ENCODE measurements around the gene TMC8. TPM values are rescaled to one million over a fixed set of nuclear protein-coding genes. Genes with fewer than 3 reads are reported as not detected.

The TMC8 gene
- polyA plus RNA-seq, 1 experiment = not detected

- peaks cover 16% of the 10 kb centered on the region for H3K27me3 ChIP-seq (ENCODE audit: control insufficient read depth, insufficient read depth, low read length)
These were observed 508 bp upstream of the TMC8 start for GRCh38 chr17:78130090-78130436.

GRCh38 chr17:78131172-78132083 is 857 bp downstream of the TMC8 start:
- CTCF ChIA-PET = interaction anchor here (0.5 to 1.3 kb wide), 3 partner anchors 7 to 329 kb away, joined by 4 to 6 read pairs (median 4); no protein-coding TSS in a partner anchor
- Histone ChIP-seq H3K4me3 (ENCODE audit: low read depth, low read length) (no peak overlapping the region), H3K27me3 (ENCODE audit: control insufficient read depth, insufficient read depth, low read length) (peaks cover 16% of the 10 kb centered on the region), H3K36me3 (ENCODE audit: control insufficient read depth, insufficient read depth, low read length) (no peaks in the 10 kb centered on the region)
- POLR2A ChIA-PET = no interaction called here
- DNase-seq (ENCODE audit: low read depth) = no peak
- no peak for TF ChIP-seq CTCF (IDR thresholded peaks at IDR 0.05; ENCODE audit: insufficient read depth, low read depth, low read length)

More at GRCh38 chr17:78130090-78130436, 508 bp upstream of the TMC8 start:
- DNase-seq (ENCODE audit: low read depth) = no peak
- no peaks in the 10 kb centered on the region for H3K36me3 ChIP-seq (ENCODE audit: control insufficient read depth, insufficient read depth, low read length)
- H3K4me3 ChIP-seq (ENCODE audit: low read depth, low read length) = no peak overlapping the region
- no peak for TF ChIP-seq CTCF (IDR thresholded peaks at IDR 0.05; ENCODE audit: insufficient read depth, low read depth, low read length)
- POLR2A ChIA-PET = no interaction called here
- CTCF ChIA-PET = interaction anchor here (1.3 kb wide), 1 partner anchor 8 kb away, joined by 6 read pairs; no protein-coding TSS in a partner anchor

- no peaks in the 10 kb centered on the region for H3K36me3 ChIP-seq (ENCODE audit: control insufficient read depth, insufficient read depth, low read length)
- CTCF ChIA-PET = no interaction called here
- peaks cover 14% of the 10 kb centered on the region for H3K27me3 ChIP-seq (ENCODE audit: control insufficient read depth, insufficient read depth, low read length)
These were observed 1.6 kb downstream of the TMC8 start for GRCh38 chr17:78132084-78132676.

GRCh38 chr17:78132767-78133178 is 2.2 kb downstream of the TMC8 start:
- CTCF ChIA-PET = no interaction called here
- H3K4me3 ChIP-seq (ENCODE audit: low read depth, low read length) = no peak overlapping the region
- no peaks in the 10 kb centered on the region for H3K36me3 ChIP-seq (ENCODE audit: control insufficient read depth, insufficient read depth, low read length)
- H3K27me3 ChIP-seq (ENCODE audit: control insufficient read depth, insufficient read depth, low read length) = peaks cover 14% of the 10 kb centered on the region
- no peak for TF ChIP-seq CTCF (IDR thresholded peaks at IDR 0.05; ENCODE audit: insufficient read depth, low read depth, low read length)
- POLR2A ChIA-PET = no interaction called here
- DNase-seq (ENCODE audit: low read depth) = no peak

More at GRCh38 chr17:78132084-78132676, 1.6 kb downstream of the TMC8 start:
- no peak for DNase-seq (ENCODE audit: low read depth)
- no peak for TF ChIP-seq CTCF (IDR thresholded peaks at IDR 0.05; ENCODE audit: insufficient read depth, low read depth, low read length)
- no peak overlapping the region for H3K4me3 ChIP-seq (ENCODE audit: low read depth, low read length)
- POLR2A ChIA-PET = no interaction called here

- CTCF ChIA-PET = no interaction called here
- DNase-seq (ENCODE audit: low read depth) = no peak
These were observed 2.8 kb downstream of the TMC8 start for GRCh38 chr17:78133179-78133951.

More at GRCh38 chr17:78133179-78133951, 2.8 kb downstream of the TMC8 start:
- POLR2A ChIA-PET = no interaction called here
- Histone ChIP-seq H3K4me3 (ENCODE audit: low read depth, low read length) (no peak overlapping the region), H3K36me3 (ENCODE audit: control insufficient read depth, insufficient read depth, low read length) (no peaks in the 10 kb centered on the region), H3K27me3 (ENCODE audit: control insufficient read depth, insufficient read depth, low read length) (peaks cover 14% of the 10 kb centered on the region)
- TF ChIP-seq CTCF (IDR thresholded peaks at IDR 0.05; ENCODE audit: insufficient read depth, low read depth, low read length) = no peak

Measured in BJ (cell line).